Measurements from ENCODE around the gene ASB8.
"Not testable (repeated sequence)": the region's sequence is repeated elsewhere in the genome, so short reads cannot be mapped to it uniquely, and the experiment has no call there.

Gene ASB8

GRCh38 chr12:48182631-48183030 lies 25.3 kb upstream of the ASB8 start:
- DNase-seq: no peak

- DNase-seq: no peak
These were observed 23.7 kb upstream of the ASB8 start for GRCh38 chr12:48180857-48181495.

GRCh38 chr12:48180424-48180823 lies 23.1 kb upstream of the ASB8 start:
- DNase-seq: no peak

- no peak for DNase-seq
These were observed 22.2 kb upstream of the ASB8 start for GRCh38 chr12:48179466-48179865.

GRCh38 chr12:48177982-48178381 lies 20.7 kb upstream of the ASB8 start:
- DNase-seq: no peak

- DNase-seq: no peak
These were observed 19.1 kb upstream of the ASB8 start for GRCh38 chr12:48176417-48176751.

GRCh38 chr12:48175613-48176416 lies 18.5 kb upstream of the ASB8 start:
- no peak for DNase-seq

- DNase-seq: no peak
These were observed 11.7 kb upstream of the ASB8 start for GRCh38 chr12:48169011-48169410.

- peak; percentile 30 for DNase-seq
These were observed 8.0 kb upstream of the ASB8 start for GRCh38 chr12:48165089-48165981.

- DNase-seq: no peak
These were observed 7.1 kb upstream of the ASB8 start for GRCh38 chr12:48164451-48164850.

GRCh38 chr12:48163150-48163747 lies 5.9 kb upstream of the ASB8 start:
- no peak for DNase-seq

- peak; percentile 34 for DNase-seq
These were observed 3.5 kb upstream of the ASB8 start for GRCh38 chr12:48160807-48161206.

- no peak for DNase-seq
These were observed 2.7 kb upstream of the ASB8 start for GRCh38 chr12:48160046-48160445.

GRCh38 chr12:48157889-48158370 lies 615 bp upstream of the ASB8 start:
- DNase-seq: no peak

- DNase-seq: no peak
These were observed 680 bp downstream of the ASB8 start for GRCh38 chr12:48156652-48157017.

- not testable (repeated sequence) for DNase-seq
These were observed 1.5 kb downstream of the ASB8 start for GRCh38 chr12:48155786-48156185.

- DNase-seq: no peak
These were observed 6.1 kb downstream of the ASB8 start for GRCh38 chr12:48151103-48151771.

- DNase-seq: no peak
These were observed 11.3 kb downstream of the ASB8 start for GRCh38 chr12:48145981-48146380.

- DNase-seq: no peak
These were observed 13.4 kb downstream of the ASB8 start for GRCh38 chr12:48143898-48144297.

- DNase-seq: no peak
These were observed 14.3 kb downstream of the ASB8 start for GRCh38 chr12:48142818-48143674.

GRCh38 chr12:48135027-48135426 lies 22.3 kb downstream of the ASB8 start:
- DNase-seq: no peak

- DNase-seq: no peak
These were observed 24.5 kb downstream of the ASB8 start for GRCh38 chr12:48132826-48133225.

Measured in right hindlimb (tissue), 1 donor.